Left renal cortex interstitium (tissue), 4 donors: Measurements from ENCODE around the gene ZMAT5. TPM values are rescaled to one million over a fixed set of nuclear protein-coding genes. Genes with fewer than 3 reads are reported as not detected.
A peak's percentile ranks its signal among the peaks of the same experiment; 100 is the strongest.

Source experiments
- DNase-seq, 4 donors: peaks; one replicate each; pipeline ENCODE4 v3.0.0-alpha.2; 2013; ENCODE audit warnings: low read depth in 4 of 4, low spot score in 2 of 4, missing footprints in 1 of 4
- polyA plus RNA-seq, 4 donors: library from polyadenylated mRNA; unstranded; fragments of 120-200 nt; gene quantifications; one replicate each; pipeline ENCODE4 v1.2.1, GENCODE V29; 2013; ENCODE audit not compliant: insufficient read length in 4 of 4

Gene ZMAT5
- 10 to 100 TPM; 22.3 to 31.2 (median 26.1) TPM for polyA plus RNA-seq

DNA sequence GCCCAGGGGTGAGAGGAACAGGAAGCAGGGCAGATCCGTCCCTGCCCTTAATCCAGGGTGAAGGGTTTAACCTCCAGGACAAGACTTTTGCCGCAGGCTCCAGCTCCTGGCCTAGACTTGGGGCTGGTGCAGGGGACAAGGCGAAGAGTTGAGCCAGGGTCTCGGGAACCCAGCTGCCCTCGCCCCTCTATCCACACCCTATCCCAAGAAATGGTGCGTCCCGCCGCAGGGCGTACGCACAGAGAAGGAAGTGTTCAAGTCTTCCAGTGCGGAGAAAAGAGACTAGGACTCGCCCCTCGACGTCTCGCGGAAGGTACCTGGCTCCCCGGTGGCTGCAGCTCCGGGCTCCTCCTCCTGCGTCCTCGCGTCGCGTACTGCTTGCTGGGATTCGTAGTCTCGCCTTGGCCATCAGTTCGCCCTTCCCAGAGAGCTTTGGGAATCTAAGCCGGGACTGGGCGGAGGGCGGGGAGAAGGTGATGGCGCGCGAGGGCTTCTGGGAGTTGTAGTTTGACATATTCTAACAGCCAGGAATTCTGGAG is at the start of gene ZMAT5:
Gene ZMAT5 (minus strand): TSS at position 376 of the 539 bp plus-strand sequence. CDS start 18,463 bp downstream, outside the sequence.
- DNase-seq = peak; percentile 94 to 99 (median 94)

DNA sequence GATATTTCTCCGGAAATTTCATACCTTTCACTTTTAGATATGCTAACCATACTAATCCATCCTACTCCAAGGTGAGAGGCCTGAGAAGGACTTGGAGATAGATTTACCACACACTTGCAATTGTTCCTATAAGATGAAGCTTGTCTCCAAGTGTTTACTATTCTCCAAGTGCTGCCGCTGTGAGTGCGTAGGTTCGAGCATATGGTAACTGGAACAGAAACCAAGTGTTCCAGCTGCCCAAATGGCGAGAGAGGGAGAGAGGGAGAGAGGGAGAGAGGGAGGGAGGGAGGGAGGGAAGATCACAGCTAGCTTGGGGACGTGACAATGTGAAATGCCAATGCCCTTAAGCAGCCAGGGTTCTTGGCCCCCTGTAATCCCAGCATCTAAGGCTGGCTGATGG is 49.7 kb upstream of the ZMAT5 start:
- no peak for DNase-seq

DNA sequence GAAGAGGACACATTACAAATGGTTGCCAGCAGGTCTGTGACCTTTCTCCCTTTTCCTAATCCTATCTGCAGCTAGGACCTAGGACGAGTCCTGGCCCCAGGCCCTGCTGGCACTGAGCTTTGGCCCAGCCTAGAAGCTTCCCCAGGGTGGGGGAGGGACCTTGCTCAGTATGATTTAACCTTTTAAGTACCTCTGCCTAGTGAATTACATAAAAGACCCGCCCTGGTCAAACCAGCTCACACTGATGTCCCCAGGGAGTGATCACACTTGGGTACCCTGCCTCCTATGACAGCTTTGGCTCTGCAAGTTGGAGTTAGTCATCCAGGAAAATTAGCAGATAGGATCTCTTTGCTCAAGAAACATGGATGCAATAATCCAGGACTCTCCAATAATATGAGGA is 49.3 kb upstream of the ZMAT5 start:
- no peak for DNase-seq

- no peak for DNase-seq
Observed at GRCh38 chr22:29815580-29815979, 48.8 kb upstream of the ZMAT5 start.

DNA sequence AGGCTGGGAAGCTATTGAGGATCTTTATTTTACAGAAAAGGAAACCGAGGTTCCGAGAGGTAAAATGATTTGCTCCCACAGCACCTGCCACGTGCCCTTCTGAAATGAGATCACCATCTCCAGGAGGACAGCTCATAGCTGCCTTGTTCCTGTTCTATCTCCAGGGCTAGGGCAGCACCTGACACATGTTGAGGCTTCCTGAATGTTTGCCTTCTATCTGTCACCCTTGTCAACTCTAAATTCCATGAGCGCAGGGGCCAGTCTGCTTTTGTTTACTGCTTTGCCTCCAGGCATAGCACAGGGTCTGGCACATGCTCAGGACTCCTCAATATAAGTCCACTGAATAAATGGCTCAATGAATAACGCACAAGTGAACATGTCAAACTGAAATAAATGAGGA is 47.2 kb upstream of the ZMAT5 start:
- no peak for DNase-seq

GRCh38 chr22:29813563-29813962 is 46.8 kb upstream of the ZMAT5 start:
- DNase-seq = no peak

GRCh38 chr22:29813126-29813525 is 46.3 kb upstream of the ZMAT5 start:
- DNase-seq = no peak

- no peak for DNase-seq
Observed at GRCh38 chr22:29811377-29811776, 44.6 kb upstream of the ZMAT5 start.

DNA sequence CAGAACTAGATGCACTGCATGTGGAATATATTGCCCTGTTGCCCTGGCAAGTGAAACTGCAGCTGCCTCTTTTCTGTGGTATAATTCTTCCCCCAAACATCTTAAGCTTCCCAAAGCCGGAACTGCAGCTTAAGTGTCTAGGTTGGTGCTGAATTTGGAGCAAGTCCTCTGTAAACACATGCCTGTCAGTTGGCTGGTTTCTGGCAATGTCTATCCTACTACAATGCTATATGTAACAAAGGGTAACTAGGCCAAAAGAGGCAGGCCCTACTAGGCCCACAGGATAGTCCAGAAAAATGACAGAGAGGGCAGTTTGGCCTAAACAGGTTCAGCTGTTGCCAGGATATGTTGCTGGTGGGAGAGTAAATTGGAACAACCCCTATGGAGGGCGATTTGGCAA is 43.4 kb upstream of the ZMAT5 start:
- DNase-seq = no peak

GRCh38 chr22:29806196-29806595 is 39.4 kb upstream of the ZMAT5 start:
- DNase-seq = no peak

DNA sequence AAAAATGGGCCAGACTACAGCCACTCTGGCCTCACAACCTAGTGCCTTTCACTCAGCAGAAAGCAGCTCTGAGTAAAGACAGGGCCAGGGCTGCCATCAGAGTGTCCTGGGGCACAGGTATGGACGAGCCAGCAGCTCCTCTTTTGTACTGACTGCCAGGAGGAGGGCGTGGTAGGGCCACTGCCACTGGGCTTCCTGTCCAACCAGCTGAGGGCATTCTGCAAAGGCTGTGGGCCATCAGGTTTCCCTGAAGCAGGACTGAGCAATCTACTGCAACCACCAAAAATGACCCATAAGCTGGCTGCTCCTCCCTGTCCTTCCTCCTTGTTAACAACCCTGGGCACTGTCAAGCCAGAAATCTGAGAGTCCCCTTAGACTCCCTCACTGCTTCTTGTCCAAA is 38.2 kb upstream of the ZMAT5 start:
- no peak for DNase-seq

DNA sequence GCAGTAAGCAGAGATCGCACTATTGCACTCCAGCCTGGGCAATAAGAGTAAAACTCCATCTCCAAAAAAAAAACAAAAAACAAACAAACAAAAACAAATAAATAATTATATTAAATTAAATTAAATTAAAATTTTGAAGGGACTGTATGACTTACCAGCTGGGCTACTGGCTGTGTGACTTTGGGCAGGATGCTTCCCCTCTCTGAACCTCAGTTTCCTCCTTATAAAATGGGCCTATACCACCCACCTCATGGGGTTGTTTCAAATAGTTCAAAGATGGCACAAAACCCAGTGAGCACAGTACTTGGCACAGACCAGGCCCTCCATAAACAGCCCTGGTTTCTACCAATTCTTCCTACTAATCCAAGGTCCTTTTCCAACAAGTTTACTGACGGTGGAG is 36.4 kb upstream of the ZMAT5 start:
- DNase-seq = no peak

GRCh38 chr22:29801796-29802195 is 35.0 kb upstream of the ZMAT5 start:
- no peak for DNase-seq

DNA sequence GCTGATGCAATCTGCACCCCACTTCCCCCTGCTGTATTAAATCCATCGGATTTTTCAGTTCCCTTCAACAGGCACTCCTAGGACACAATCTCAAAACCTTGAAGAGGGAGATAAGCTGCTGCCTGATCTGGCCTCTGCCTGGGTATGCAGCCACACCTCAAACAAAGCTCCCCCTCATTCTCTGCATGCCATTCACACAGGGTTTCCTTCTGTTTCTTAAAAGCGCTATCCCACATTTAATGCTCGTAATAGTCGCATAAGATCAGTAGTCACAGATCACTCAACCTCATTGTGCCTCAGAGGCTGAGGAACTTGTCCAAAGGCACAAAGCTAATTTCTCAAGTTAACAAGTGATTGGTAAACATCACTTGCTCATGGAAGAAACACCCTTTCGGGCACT is 34.3 kb upstream of the ZMAT5 start:
- DNase-seq = no peak

DNA sequence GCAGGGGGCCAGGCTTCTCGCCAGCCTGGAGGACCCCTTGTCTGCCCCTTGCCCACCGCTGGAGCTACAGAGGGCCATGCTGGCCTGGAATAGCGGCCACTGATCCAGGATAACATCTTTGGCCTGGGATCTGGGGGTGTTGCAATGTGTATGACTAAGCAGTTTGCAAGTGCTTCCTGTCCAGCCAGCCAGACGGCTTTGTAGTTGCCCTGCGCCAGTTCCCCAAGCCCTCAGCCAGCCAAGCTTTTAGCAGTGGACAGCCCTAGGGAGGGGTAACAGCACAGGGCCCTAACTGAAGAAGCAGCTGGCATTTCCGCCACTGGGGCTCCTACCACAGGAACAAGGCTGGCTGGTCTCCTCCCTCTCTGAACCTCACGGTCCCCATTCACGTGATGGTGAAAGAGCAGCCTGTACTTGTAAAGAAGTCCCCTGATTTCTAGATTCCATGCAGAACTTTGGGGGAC is 32.4 kb upstream of the ZMAT5 start:
- no peak for DNase-seq

GRCh38 chr22:29798801-29799200 is 32.0 kb upstream of the ZMAT5 start:
- DNase-seq = no peak

DNA sequence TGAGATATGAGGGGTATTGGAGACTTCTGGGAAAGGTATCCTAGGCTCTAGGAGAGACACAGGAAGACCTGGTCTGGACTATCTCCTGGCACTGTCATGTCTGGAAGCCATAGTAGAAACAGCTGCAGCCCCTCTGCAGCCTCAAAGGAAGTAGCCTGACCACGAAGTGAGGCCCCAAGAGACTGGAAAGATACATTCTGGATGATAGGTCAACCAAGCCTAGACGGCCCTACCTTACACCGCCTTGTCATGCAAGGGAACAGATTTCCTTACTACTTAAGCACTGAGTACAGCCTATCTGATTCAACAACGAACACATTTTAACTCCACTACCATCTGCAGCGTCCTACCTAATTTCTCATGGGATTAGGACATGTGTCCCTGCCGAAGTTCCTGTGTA is 31.5 kb upstream of the ZMAT5 start:
- DNase-seq = no peak

- DNase-seq = no peak
Observed at GRCh38 chr22:29797351-29797750, 30.5 kb upstream of the ZMAT5 start.

DNA sequence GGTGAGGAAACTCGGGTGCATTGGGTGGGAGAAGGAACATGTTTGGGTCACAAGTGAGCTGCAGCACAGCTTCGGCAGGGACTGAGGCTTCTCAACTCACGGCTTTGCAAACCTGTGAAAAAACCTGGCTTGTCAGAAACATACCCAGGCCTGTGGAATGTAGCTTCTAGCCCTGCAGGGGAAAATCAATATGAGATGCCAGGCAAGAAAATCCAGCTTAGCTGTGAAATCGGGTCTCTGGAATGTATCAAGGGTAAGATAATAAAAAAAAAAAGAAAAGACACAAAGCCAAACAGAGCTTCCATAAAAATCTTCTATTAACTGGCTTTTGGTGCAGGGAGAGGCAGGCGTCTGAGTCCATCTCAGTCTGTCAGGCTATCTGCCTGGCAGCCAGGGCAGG is 28.9 kb upstream of the ZMAT5 start:
- DNase-seq = no peak

GRCh38 chr22:29793396-29793795 is 26.6 kb upstream of the ZMAT5 start:
- no peak for DNase-seq

GRCh38 chr22:29790061-29790460 is 23.3 kb upstream of the ZMAT5 start:
- DNase-seq = no peak

DNA sequence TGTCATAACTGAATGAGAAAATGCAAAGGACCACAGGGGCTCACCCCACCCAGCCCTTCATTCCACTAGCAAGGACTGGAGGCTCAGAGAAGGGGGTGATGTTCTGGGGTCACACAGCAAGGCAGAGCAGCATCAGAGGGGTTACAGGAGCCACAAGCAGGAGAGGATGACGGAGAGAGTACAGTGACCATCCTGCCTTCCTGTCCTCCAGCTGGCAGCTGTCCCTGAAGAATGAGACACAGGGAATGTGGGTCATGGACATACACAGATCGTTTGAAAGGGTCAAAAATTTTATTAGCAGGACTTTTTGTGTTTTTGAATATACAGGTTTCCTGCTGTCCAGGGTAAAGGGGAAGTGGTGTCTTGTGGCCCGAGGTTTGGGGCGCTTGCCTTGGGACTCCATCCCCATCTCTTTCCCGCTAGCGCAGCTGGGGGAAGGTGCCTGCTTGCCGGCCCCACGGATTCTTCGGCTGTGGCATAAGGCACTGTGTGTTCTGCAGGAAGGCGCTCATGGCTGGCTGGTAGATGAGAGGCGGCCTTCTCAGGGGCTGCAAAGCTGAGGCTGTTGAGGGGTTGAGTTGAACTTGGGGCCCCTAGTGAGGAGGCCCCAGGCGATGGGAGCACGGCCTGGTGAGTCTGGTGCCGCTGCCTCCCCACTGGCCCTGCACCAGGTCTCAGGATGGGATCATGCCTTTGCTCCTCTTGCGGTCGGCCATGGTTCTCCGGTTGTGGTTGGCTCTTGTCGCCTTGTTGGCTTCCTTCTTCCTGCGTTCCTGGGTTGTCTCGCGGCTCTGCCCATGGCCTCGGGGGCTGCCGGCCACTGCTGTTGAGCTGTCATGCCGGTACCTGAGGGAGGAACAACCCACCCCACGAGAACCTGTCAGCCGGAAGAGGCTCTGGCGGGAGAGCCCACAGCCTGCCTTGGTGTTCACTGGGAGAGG is 21.8 kb upstream of the ZMAT5 start:
- DNase-seq = no peak
